SH-SY5Y (cell line): Measurements from ENCODE around the gene ARL2BP.
A peak's percentile ranks its signal among the peaks of the same experiment; 100 is the strongest.

Experiments
- GATA2 ChIP-seq: IDR thresholded peaks from 2 replicates; pipeline ENCODE4 v1.6.1; 2011; ENCODE audit warnings: mild to moderate bottlenecking, low read depth, low read length
- GATA3 ChIP-seq: IDR thresholded peaks from 2 replicates; pipeline ENCODE4 v1.6.1; 2011; ENCODE audit warnings: low read depth, mild to moderate bottlenecking, low read length, moderate library complexity

GRCh38 chr16:57300387-57301125 lies 55.5 kb downstream of the ARL2BP start:
- no peak for TF ChIP-seq GATA3
- peak; percentile 26; the same call in 1 of the 2 replicates for TF ChIP-seq GATA2
